ENCODE data around the gene WFDC9.
"Not testable (repeated sequence)": the region's sequence is repeated elsewhere in the genome, so short reads cannot be mapped to it uniquely, and the experiment has no call there.

Gene WFDC9

DNA sequence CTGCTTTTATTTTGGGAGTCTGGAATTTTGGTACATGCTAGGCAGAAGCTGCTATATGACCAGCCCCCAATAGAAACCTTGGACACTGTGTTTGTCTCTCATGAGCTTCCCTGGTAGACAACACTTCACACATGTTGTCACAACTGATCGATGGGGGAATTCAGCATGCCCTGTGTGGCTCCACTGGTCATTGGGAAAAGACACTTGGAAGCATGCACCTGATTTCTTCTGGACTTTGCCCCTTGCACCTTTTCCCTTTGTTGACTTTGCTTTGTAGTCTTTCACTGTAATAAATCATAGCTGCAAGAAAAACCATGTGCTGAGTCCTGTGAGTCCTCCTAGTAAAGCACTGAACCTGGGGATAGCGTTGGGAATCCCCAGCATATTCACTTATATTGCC is 9.5 kb downstream of the WFDC9 start:
- peaks cover 6% of the 10 kb centered on the region for H3K27me3 Mint-ChIP-seq
- H3K36me3 Mint-ChIP-seq = no peaks in the 10 kb centered on the region
- no peak overlapping the region for H3K27ac Mint-ChIP-seq
- H3K4me3 Mint-ChIP-seq = no peak overlapping the region
- no peaks in the 10 kb centered on the region for H3K9me3 Mint-ChIP-seq (ENCODE audit: low read depth)
- no peaks in the 10 kb centered on the region for H3K4me1 Mint-ChIP-seq (ENCODE audit: low read depth)

- Mint-ChIP-seq H3K4me1 (ENCODE audit: low read depth) (no peaks in the 10 kb centered on the region), H3K27ac (no peak overlapping the region), H3K36me3 (no peaks in the 10 kb centered on the region), H3K4me3 (no peak overlapping the region), H3K9me3 (ENCODE audit: low read depth) (no peaks in the 10 kb centered on the region), H3K27me3 (peaks cover 4% of the 10 kb centered on the region)
Measured at GRCh38 chr20:45617591-45617990, 13.5 kb downstream of the WFDC9 start.

DNA sequence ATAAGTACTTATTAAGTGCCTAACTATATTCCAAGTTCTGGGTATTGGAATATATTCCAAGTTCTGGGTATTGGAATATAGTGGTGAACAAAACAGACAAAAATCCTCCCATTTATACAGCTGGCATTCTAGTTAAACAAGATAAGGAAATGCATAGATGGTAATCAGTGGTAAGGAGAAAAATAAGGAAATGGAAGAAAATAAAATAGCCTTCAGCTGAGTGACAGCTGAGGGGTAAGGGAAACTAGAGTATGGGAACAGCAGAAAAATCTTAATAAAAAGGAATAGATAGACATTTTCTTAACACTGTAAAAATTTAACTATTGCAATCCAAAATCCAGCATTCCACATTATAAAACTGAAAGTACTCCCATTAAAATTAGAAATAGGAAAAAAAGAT is 18.8 kb downstream of the WFDC9 start:
- Mint-ChIP-seq H3K4me1 (ENCODE audit: low read depth) (peaks cover 6% of the 10 kb centered on the region), H3K27me3 (peaks cover 19% of the 10 kb centered on the region), H3K9me3 (ENCODE audit: low read depth) (no peaks in the 10 kb centered on the region), H3K27ac (no peak overlapping the region), H3K4me3 (no peak overlapping the region), H3K36me3 (peaks cover 6% of the 10 kb centered on the region)

GRCh38 chr20:45611054-45611453 is 20.0 kb downstream of the WFDC9 start:
- Mint-ChIP-seq H3K27me3 (peaks cover 20% of the 10 kb centered on the region), H3K4me1 (ENCODE audit: low read depth) (peaks cover 11% of the 10 kb centered on the region), H3K27ac (no peak overlapping the region), H3K9me3 (ENCODE audit: low read depth) (no peaks in the 10 kb centered on the region), H3K4me3 (no peak overlapping the region), H3K36me3 (peaks cover 10% of the 10 kb centered on the region)

DNA sequence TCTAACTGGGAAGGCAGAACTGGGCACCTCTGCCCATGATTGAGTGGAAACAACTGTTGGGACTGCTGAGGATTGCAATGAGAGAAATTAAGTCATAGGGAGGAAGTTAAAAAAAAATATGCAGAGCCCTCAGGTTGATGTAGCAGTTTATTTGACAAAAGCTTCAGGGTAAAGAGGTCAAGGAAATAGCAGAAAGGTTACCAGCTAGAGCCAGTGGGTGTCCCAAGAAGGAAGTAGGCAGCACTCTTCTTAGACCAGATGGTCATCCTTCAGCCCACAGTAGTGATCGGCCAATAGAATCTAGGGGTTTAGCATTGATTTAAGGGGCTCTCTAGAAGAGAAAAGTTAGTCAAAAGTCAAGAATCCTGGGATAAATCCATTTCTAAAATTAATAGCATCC is 23.3 kb downstream of the WFDC9 start:
- H3K4me1 Mint-ChIP-seq (ENCODE audit: low read depth) = peaks cover 13% of the 10 kb centered on the region
- H3K27ac Mint-ChIP-seq = no peak overlapping the region
- H3K36me3 Mint-ChIP-seq = peaks cover 13% of the 10 kb centered on the region
- H3K27me3 Mint-ChIP-seq = peaks cover 23% of the 10 kb centered on the region
- H3K4me3 Mint-ChIP-seq = no peak overlapping the region
- no peaks in the 10 kb centered on the region for H3K9me3 Mint-ChIP-seq (ENCODE audit: low read depth)

- Mint-ChIP-seq H3K27me3 (peaks cover 31% of the 10 kb centered on the region), H3K4me1 (ENCODE audit: low read depth) (no peaks in the 10 kb centered on the region), H3K27ac (no peak overlapping the region), H3K4me3 (no peak overlapping the region), H3K9me3 (ENCODE audit: low read depth) (no peaks in the 10 kb centered on the region), H3K36me3 (no peaks in the 10 kb centered on the region)
Measured at GRCh38 chr20:45595235-45595634, 35.8 kb downstream of the WFDC9 start.

DNA sequence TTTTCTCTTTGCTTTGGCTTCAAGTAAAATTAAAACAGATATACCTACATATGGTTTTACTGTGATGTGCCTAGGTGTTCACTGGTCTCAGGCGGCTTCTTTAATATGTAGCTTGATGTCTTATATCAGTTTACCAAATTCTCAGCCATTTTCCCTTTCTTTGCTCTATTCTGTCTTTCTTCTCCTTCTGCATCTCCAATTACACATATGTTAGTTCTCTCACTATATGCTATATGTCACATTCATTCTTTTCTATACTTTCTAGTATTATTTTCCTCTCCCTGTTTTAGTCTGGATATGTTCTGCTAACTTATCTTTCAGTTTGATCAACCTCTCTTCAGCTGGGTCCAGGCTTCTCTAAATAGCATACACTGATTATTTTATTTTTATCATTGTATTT is 37.6 kb downstream of the WFDC9 start:
- H3K36me3 Mint-ChIP-seq = no peaks in the 10 kb centered on the region
- H3K27me3 Mint-ChIP-seq = peaks cover 29% of the 10 kb centered on the region
- no peaks in the 10 kb centered on the region for H3K4me1 Mint-ChIP-seq (ENCODE audit: low read depth)

DNA sequence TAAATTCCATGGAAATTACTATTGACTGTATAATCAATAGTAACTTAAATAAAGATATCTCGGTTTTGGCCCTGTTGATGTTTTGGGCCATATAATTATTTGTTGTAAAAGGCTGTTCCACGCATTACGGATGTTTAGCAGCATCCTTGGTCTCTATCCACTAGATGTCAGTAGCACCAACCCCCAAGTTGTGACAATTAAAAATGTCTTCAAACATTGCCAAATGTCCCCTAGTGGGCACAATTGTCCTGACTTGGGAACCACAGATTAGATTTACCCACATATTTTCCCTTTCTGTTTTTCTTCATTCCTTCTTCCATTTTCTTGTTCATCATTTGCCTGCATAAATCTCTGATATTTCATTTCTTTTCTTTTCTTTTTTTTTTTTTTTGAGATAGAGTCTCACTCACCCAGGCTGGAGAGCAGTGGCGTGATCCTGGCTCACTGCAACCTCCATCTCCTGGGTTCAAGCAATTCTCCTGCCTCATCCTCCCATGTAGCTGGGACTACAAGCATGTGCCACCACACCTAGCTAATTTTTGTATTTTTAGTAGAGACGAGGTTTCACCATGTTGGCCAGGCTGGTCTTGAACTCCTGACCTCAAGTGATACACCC is 38.4 kb downstream of the WFDC9 start:
- Mint-ChIP-seq H3K36me3 (no peaks in the 10 kb centered on the region), H3K9me3 (ENCODE audit: low read depth) (no peaks in the 10 kb centered on the region), H3K27me3 (peaks cover 28% of the 10 kb centered on the region), H3K27ac (no peak overlapping the region), H3K4me1 (ENCODE audit: low read depth) (no peaks in the 10 kb centered on the region), H3K4me3 (no peak overlapping the region)

More for the DNA sequence above, 37.6 kb downstream of the WFDC9 start:
- Mint-ChIP-seq H3K4me3 (no peak overlapping the region), H3K27ac (no peak overlapping the region), H3K9me3 (ENCODE audit: low read depth) (no peaks in the 10 kb centered on the region)

GRCh38 chr20:45589725-45590124 is 41.4 kb downstream of the WFDC9 start:
- Mint-ChIP-seq H3K4me1 (ENCODE audit: low read depth) (no peaks in the 10 kb centered on the region), H3K27me3 (peaks cover 18% of the 10 kb centered on the region), H3K27ac (no peak overlapping the region), H3K9me3 (ENCODE audit: low read depth) (no peaks in the 10 kb centered on the region), H3K36me3 (no peaks in the 10 kb centered on the region), H3K4me3 (no peak overlapping the region)

DNA sequence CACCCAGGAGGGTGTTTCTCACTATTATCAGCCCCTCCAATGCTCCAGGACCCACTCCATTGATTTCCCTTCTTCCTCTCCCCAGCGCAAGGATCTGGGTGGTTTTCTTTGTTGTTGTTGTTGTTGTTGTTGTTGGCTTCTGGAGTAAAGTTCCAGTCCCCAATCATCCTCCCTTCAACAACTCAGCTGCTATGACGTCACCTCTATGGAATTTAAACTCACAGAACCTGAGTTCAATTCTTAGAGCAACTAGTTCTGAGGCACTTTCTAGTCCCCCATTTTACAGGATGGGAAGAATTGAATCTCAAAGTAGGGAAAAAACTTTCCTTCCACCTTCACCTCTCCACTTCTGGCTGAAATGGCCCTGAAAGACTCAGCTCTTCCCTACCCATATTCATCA is 42.3 kb downstream of the WFDC9 start:
- no peak overlapping the region for H3K27ac Mint-ChIP-seq

DNA sequence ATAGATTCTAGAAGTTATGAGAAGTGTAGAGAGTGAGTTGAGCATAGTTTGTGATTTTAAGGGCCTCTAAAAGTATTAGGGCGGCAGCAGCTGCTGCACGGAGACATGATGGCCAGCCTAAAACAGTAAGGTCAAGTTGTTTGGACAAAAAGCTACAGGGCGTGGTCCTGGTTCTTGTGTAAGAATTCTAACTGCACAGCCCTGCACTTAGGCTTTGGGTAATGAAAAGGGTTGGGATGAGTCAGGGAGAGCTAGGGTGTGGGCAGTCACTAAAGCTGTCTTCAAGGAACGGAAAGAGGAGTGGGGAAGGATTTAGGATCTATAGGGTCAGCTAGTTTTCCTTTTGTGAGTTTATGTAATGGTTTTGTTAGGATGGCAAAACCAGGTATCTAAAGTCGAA is 45.1 kb downstream of the WFDC9 start:
- not testable (repeated sequence) for H3K4me1 Mint-ChIP-seq (ENCODE audit: low read depth); H3K4me3 Mint-ChIP-seq; H3K27ac Mint-ChIP-seq; H3K27me3 Mint-ChIP-seq; H3K9me3 Mint-ChIP-seq (ENCODE audit: low read depth); H3K36me3 Mint-ChIP-seq

More for the DNA sequence above, 42.3 kb downstream of the WFDC9 start:
- H3K9me3 Mint-ChIP-seq (ENCODE audit: low read depth) = no peaks in the 10 kb centered on the region
- no peaks in the 10 kb centered on the region for H3K36me3 Mint-ChIP-seq
- H3K4me3 Mint-ChIP-seq = no peak overlapping the region
- no peaks in the 10 kb centered on the region for H3K4me1 Mint-ChIP-seq (ENCODE audit: low read depth)
- H3K27me3 Mint-ChIP-seq = peaks cover 12% of the 10 kb centered on the region

DNA sequence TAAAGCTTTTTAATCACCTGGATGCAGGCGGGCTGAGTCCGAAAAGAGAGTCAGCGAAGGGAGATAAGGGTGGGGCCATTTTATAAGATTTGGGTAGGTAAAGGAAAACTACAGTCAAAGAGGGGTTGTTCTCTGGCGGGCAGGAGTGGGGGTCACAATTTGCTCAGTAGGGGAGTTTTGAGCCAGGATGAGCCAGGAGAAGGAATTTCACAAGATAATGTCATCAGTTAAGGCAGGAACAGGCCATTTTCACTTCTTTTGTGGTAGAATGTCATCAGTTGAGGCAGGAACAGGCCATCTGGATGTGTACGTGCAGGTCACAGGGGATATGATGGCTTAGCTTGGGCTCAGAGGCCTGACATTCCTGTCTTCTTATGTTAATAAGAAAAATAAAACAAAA is 46.8 kb downstream of the WFDC9 start:
- H3K27me3 Mint-ChIP-seq; H3K9me3 Mint-ChIP-seq (ENCODE audit: low read depth): not testable (repeated sequence)

GRCh38 chr20:45583502-45583901 is 47.6 kb downstream of the WFDC9 start:
- Mint-ChIP-seq H3K27me3 (peaks cover 7% of the 10 kb centered on the region), H3K27ac (no peak overlapping the region), H3K4me1 (ENCODE audit: low read depth) (no peaks in the 10 kb centered on the region), H3K36me3 (no peaks in the 10 kb centered on the region), H3K9me3 (ENCODE audit: low read depth) (no peaks in the 10 kb centered on the region), H3K4me3 (no peak overlapping the region)

More for the DNA sequence above, 46.8 kb downstream of the WFDC9 start:
- not testable (repeated sequence) for H3K4me1 Mint-ChIP-seq (ENCODE audit: low read depth); H3K4me3 Mint-ChIP-seq; H3K36me3 Mint-ChIP-seq; H3K27ac Mint-ChIP-seq

- no peaks in the 10 kb centered on the region for H3K9me3 Mint-ChIP-seq (ENCODE audit: low read depth)
Measured at GRCh38 chr20:45581702-45582101, 49.4 kb downstream of the WFDC9 start.

GRCh38 chr20:45579184-45579583 is 51.9 kb downstream of the WFDC9 start, which contains the start of gene WFDC8:
Gene WFDC8 (minus strand): TSS chr20:45579284. CDS start chr20:45579247, 37 bp downstream.
- H3K36me3 Mint-ChIP-seq = no peaks in the 10 kb centered on the region
- no peak within 1 kb of the TSS for H3K27ac Mint-ChIP-seq

More at GRCh38 chr20:45581702-45582101, 49.4 kb downstream of the WFDC9 start:
- Mint-ChIP-seq H3K27me3 (peaks cover 7% of the 10 kb centered on the region), H3K4me1 (ENCODE audit: low read depth) (no peaks in the 10 kb centered on the region), H3K27ac (no peak overlapping the region), H3K36me3 (no peaks in the 10 kb centered on the region), H3K4me3 (no peak overlapping the region)

GRCh38 chr20:45578231-45578630 is 52.9 kb downstream of the WFDC9 start:
- Mint-ChIP-seq H3K36me3 (no peaks in the 10 kb centered on the region), H3K9me3 (ENCODE audit: low read depth) (no peaks in the 10 kb centered on the region), H3K4me1 (ENCODE audit: low read depth) (no peaks in the 10 kb centered on the region), H3K27ac (no peak overlapping the region), H3K4me3 (no peak overlapping the region), H3K27me3 (peaks cover 7% of the 10 kb centered on the region)

More at GRCh38 chr20:45579184-45579583, 51.9 kb downstream of the WFDC9 start, which contains the start of gene WFDC8:
- no peaks in the 10 kb centered on the region for H3K4me1 Mint-ChIP-seq (ENCODE audit: low read depth)
- no peaks in the 10 kb centered on the region for H3K9me3 Mint-ChIP-seq (ENCODE audit: low read depth)
- no peak within 1 kb of the TSS for H3K4me3 Mint-ChIP-seq
- H3K27me3 Mint-ChIP-seq = peaks cover 10% of the 10 kb centered on the region
